BLaER1 (cell line): ENCODE measurements around the gene CD96.

Source experiments
- H3K27ac ChIP-seq: shearing (Covaris generic); formaldehyde crosslinking; 2 replicates; pipeline ENCODE4 v1.8.1; 2022
- H3K27me3 ChIP-seq: shearing (Covaris generic); formaldehyde crosslinking; 2 replicates; pipeline ENCODE4 v1.8.1; 2022
- H3K36me3 ChIP-seq: shearing (Covaris generic); formaldehyde crosslinking; 2 replicates; pipeline ENCODE4 v1.8.1; 2022
- H3K4me1 ChIP-seq: shearing (Covaris generic); formaldehyde crosslinking; 2 replicates; pipeline ENCODE4 v1.8.1; 2022
- H3K4me2 ChIP-seq: shearing (Covaris generic); formaldehyde crosslinking; 2 replicates; pipeline ENCODE4 v1.8.1; 2022
- H3K4me3 ChIP-seq: shearing (Covaris generic); formaldehyde crosslinking; 2 replicates; pipeline ENCODE4 v1.8.1; 2022
- H3K9ac ChIP-seq: shearing (Covaris generic); formaldehyde crosslinking; 2 replicates; pipeline ENCODE4 v1.8.1; 2022
- H3K9me3 ChIP-seq: shearing (Covaris generic); formaldehyde crosslinking; 2 replicates; pipeline ENCODE4 v1.8.1; 2022
- H4K20me1 ChIP-seq: shearing (Covaris generic); formaldehyde crosslinking; 2 replicates; pipeline ENCODE4 v1.8.1; 2022
- Cebpa-rat ChIP-seq: shearing (Covaris generic); IDR thresholded peaks from 2 replicates; pipeline ENCODE4 v1.8.1; 2022

The CD96 gene

GRCh38 chr3:111700054-111700453 is 158.1 kb downstream of the CD96 start:
- TF ChIP-seq Cebpa-rat: no peak
- Histone ChIP-seq H3K27ac (no peak overlapping the region), H3K9me3 (no peaks in the 10 kb centered on the region; the same call in 1 of the 2 replicates), H3K36me3 (no peaks in the 10 kb centered on the region), H3K27me3 (no peaks in the 10 kb centered on the region), H3K4me1 (no peaks in the 10 kb centered on the region), H4K20me1 (0 out of 2 replicates have a peak, but pooled peaks cover 7% of the 10 kb centered on the region), H3K4me3 (no peak overlapping the region), H3K4me2 (no peak overlapping the region), H3K9ac (no peak overlapping the region)

DNA sequence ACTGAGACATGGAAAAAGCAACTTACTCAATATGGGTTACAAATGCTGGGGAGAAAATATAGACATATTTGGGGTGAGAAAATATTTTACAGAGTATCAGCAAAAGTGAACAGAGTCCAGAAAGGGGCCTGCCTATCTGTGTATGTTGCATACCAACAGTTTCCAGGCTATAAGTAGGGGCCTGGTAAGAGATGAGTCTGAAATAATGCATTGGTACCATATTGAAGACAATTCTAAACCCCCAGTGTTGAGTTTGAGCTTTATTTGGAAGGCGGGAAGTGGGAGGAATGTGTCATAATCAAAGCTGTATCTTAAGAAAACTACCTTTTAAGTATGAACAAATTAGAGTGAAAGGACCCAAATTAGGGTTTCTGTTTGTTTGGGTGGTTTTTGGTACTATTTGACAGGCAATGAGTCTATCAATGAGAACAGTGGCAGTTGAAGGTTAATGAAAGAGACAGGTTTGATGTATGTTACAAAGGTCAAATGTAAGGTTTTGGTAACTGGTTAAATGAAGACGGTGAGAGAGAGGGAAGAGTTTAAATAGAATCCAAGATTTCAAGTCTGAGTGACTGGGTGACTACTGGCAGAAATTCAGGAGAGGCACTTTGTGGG is 159.4 kb downstream of the CD96 start:
- no peak overlapping the region for H3K4me3 ChIP-seq
- H3K9ac ChIP-seq: no peak overlapping the region
- no peaks in the 10 kb centered on the region; the same call in 1 of the 2 replicates for H3K9me3 ChIP-seq
- H4K20me1 ChIP-seq: 0 out of 2 replicates have a peak, but pooled peaks cover 7% of the 10 kb centered on the region
- no peak for TF ChIP-seq Cebpa-rat
- H3K4me1 ChIP-seq: no peaks in the 10 kb centered on the region
- H3K36me3 ChIP-seq: no peaks in the 10 kb centered on the region
- no peaks in the 10 kb centered on the region for H3K27me3 ChIP-seq
- no peak overlapping the region for H3K4me2 ChIP-seq
- no peak overlapping the region for H3K27ac ChIP-seq
